GM12878 (cell line): Measurements from ENCODE around the gene UNC13B. TPM values are rescaled to one million over a fixed set of nuclear protein-coding genes. Genes with fewer than 3 reads are reported as not detected.

Experiments used
- ATAC-seq: fragments of 200-7000 bp; cut with Tn5 transposase; 3 replicates; pipeline ENCODE4 v1.9.1; 2020; ENCODE audit warnings: mild to moderate bottlenecking, moderate library complexity
- BruUV-seq: library from RNA; stranded (reverse); fragments of 400-500 nt; replicated peaks from 2 replicates; lab custom pipeline; 2021; lab: Mats Ljungman, UMichigan
- CTCF ChIA-PET: fragments of 300-600 bp; sonication (Branson Sonifier 250); formaldehyde crosslinking; extraction: SDS; loops from one replicate; lab custom pipeline; 2021; ENCODE audit warnings: inconsistent platforms; lab: Yijun Ruan, JAX
- POLR2A ChIA-PET: fragments of 350-600 bp; formaldehyde crosslinking; extraction: SDS; loops from one replicate; lab custom pipeline; 2021; ENCODE audit warnings: inconsistent platforms; lab: Charles Lee
- RAD21 ChIA-PET: fragments of 300-600 bp; sonication (Branson Sonifier 250); formaldehyde crosslinking; loops from one replicate; lab custom pipeline; 2023; ENCODE audit warnings: antibody characterized with exemption; ENCODE audit not compliant: unreplicated experiment; lab: Charles Lee
- SMC1A ChIA-PET: fragments of 300-600 bp; sonication (Branson Sonifier 250); formaldehyde crosslinking; loops from one replicate; lab custom pipeline; 2023; ENCODE audit not compliant: unreplicated experiment, uncharacterized antibody; lab: Charles Lee
- DNase-seq: peaks from one replicate; pipeline ENCODE4 v3.0.0-alpha.2; 2011; ENCODE audit warnings: low read depth, low spot score
- FAIRE-seq: peaks from 3 replicates; lab custom pipeline; 2011; peaks lifted over from hg19 to GRCh38; lab: Jason Lieb, UNC
- H2AFZ ChIP-seq: 2 replicates; pipeline ENCODE4 v1.6.0; 2011; ENCODE audit warnings: low read depth, low read length, control low read depth; ENCODE audit not compliant: control insufficient read depth
- H3K27ac ChIP-seq: 2 replicates; pipeline ENCODE4 v1.5.1; 2011; ENCODE audit warnings: control low read depth; ENCODE audit not compliant: control insufficient read depth, insufficient read depth
- H3K27me3 ChIP-seq, 2 experiments: replicated peaks in 1 of 2; 2 replicates each; pipeline versions ENCODE4 v1.6.0 to v1.6.1; 2011; ENCODE audit warnings: low read length in 1 of 2; ENCODE audit not compliant: control insufficient read depth in 2 of 2, insufficient read depth in 2 of 2
- H3K36me3 ChIP-seq, 2 experiments: 2 replicates each; pipeline ENCODE4 v1.5.1; 2011; ENCODE audit warnings: low read length in 1 of 2; ENCODE audit not compliant: control insufficient read depth in 2 of 2, insufficient read depth in 2 of 2
- H3K4me1 ChIP-seq: 2 replicates; pipeline ENCODE4 v1.6.1; 2011; ENCODE audit warnings: mild to moderate bottlenecking, low read length, moderate library complexity, mixed read lengths; ENCODE audit not compliant: control insufficient read depth, insufficient read depth
- H3K4me2 ChIP-seq: 2 replicates; pipeline ENCODE4 v1.6.0; 2011; ENCODE audit warnings: control low read depth; ENCODE audit not compliant: control insufficient read depth, insufficient read depth
- H3K4me3 ChIP-seq: fragments of 200-600 bp; sonication (generic); 2 replicates; pipeline ENCODE4 v1.5.1; 2016
- H3K79me2 ChIP-seq: 2 replicates; pipeline ENCODE4 v1.6.0; 2011; ENCODE audit warnings: low read length; ENCODE audit not compliant: control insufficient read depth, insufficient read depth
- H3K9ac ChIP-seq: 2 replicates; pipeline ENCODE4 v1.8.0; 2011; ENCODE audit warnings: low read length, control low read depth, mixed read lengths; ENCODE audit not compliant: control insufficient read depth, insufficient read depth
- H3K9me3 ChIP-seq: replicated peaks from 3 replicates; pipeline ENCODE4 v1.5.1; 2011; ENCODE audit warnings: mild to moderate bottlenecking, low read length; ENCODE audit not compliant: control insufficient read depth, insufficient read depth
- H4K20me1 ChIP-seq: 2 replicates; pipeline ENCODE4 v1.6.0; 2011; ENCODE audit not compliant: control insufficient read depth, insufficient read depth
- CBFB ChIP-seq: IDR thresholded peaks from 2 replicates; pipeline ENCODE4 v1.6.1; 2016; ENCODE audit warnings: antibody characterized with exemption, low read depth
- CHD4 ChIP-seq: fragments of 200-600 bp; sonication (generic); IDR thresholded peaks from 2 replicates; pipeline ENCODE4 v1.6.1; 2016; ENCODE audit warnings: mild to moderate bottlenecking
- FOXK2 ChIP-seq: fragments of 450-650 bp; IDR thresholded peaks from 2 replicates; pipeline ENCODE4 v1.6.1; 2017; ENCODE audit warnings: mild to moderate bottlenecking, moderate library complexity
- MTA3 ChIP-seq: IDR thresholded peaks from 2 replicates; pipeline ENCODE4 v1.6.1; 2012; ENCODE audit warnings: low read length, inconsistent platforms, borderline replicate concordance
- MXI1 ChIP-seq: fragments of 150-350 bp; IDR thresholded peaks from 2 replicates; pipeline ENCODE4 v1.6.1; 2011; ENCODE audit warnings: low read depth, mild to moderate bottlenecking, inconsistent platforms, low read length, improper control_type of control experiment
- POLR2A ChIP-seq: IDR thresholded peaks from 2 replicates; pipeline ENCODE4 v1.6.1; 2011; ENCODE audit warnings: low read depth, mild to moderate bottlenecking, low read length
- RFX5 ChIP-seq: IDR thresholded peaks from 2 replicates; pipeline ENCODE4 v1.6.1; 2011; ENCODE audit warnings: low read depth, low read length, improper control_type of control experiment
- SIN3A ChIP-seq: IDR thresholded peaks from 2 replicates; pipeline ENCODE4 v1.6.1; 2012; ENCODE audit warnings: low read depth, low read length, improper control_type of control experiment
- STAT3 ChIP-seq: IDR thresholded peaks from 2 replicates; pipeline ENCODE4 v1.6.1; 2011; ENCODE audit warnings: low read depth, low read length, improper control_type of control experiment
- SUPT20H ChIP-seq: IDR thresholded peaks from 2 replicates; pipeline ENCODE4 v1.6.1; 2011; ENCODE audit warnings: low read depth, mild to moderate bottlenecking, low read length, moderate library complexity, borderline replicate concordance; ENCODE audit not compliant: control insufficient read depth
- YY1 ChIP-seq: IDR thresholded peaks from 2 replicates; pipeline ENCODE4 v1.6.1; 2011; ENCODE audit warnings: low read depth, mild to moderate bottlenecking, low read length
- ZNF274 ChIP-seq: IDR thresholded peaks from one replicate; pipeline ENCODE4 v1.8.0; 2011; ENCODE audit not compliant: insufficient read length, insufficient read depth
- ZNF384 ChIP-seq: IDR thresholded peaks from 2 replicates; pipeline ENCODE4 v1.6.1; 2012; ENCODE audit warnings: low read depth, mild to moderate bottlenecking, low read length, improper control_type of control experiment, borderline replicate concordance
- ZZZ3 ChIP-seq: IDR thresholded peaks from 2 replicates; pipeline ENCODE4 v1.6.1; 2011; ENCODE audit warnings: low read depth; ENCODE audit not compliant: control insufficient read depth, insufficient read length
- WGBS: methylation state at CpG from one replicate; pipeline ENCODE4 v1.1.6; 2016; ENCODE audit warnings: low lambda C conversion rate; ENCODE audit not compliant: insufficient replicate concordance, insufficient coverage; ENCODE audit errors: missing lambda C conversion rate; 5-methylcytosine and 5-hydroxymethylcytosine counted together
- in situ Hi-C: fragments of 300-500 bp; cut with MboI; formaldehyde crosslinking; loops from 9 replicates; pipeline ENCODE4 v1.14.3; 2018; ENCODE audit warnings: mixed read lengths
- intact Hi-C: fragments of 100-400 bp; cut with micrococcal nuclease; formaldehyde crosslinking; loops from one replicate; pipeline ENCODE4 v1.14.2; 2022; ENCODE audit not compliant: unreplicated experiment
- polyA plus RNA-seq, 11 experiments: library from polyadenylated mRNA; depleted of rRNA in 4 of 11; unstranded in 6 of 11; stranded (reverse) in 5 of 11; fragments of >200 nt; fragmentation: Nextera tagmentation in 4 of 11; fragmentation: Illumina TruSeq in 1 of 11; extraction: Ambion mirVana in 4 of 11; extraction: Trizol in 1 of 11; gene quantifications; 1 replicate in 1 of 11; 2 replicates in 10 of 11; pipeline versions ENCODE4 v1.2.1 to v1.2.3, GENCODE V29; 2011 to 2016; ENCODE audit warnings: inconsistent platforms in 2 of 11, missing spikeins in 2 of 11, low read depth in 1 of 11
- total RNA-seq, 4 experiments: library from RNA; depleted of rRNA in 3 of 4; stranded (reverse); fragments of >200 nt in 3 of 4; fragmentation: Illumina TruSeq in 1 of 4; extraction: Trizol in 1 of 4; gene quantifications; 2 replicates each; pipeline versions ENCODE4 v1.2.1 to v1.2.3, GENCODE V29; 2013 to 2021

The UNC13B gene
- total and polyA plus RNA-seq, 10 of the 15 experiments (the other 5 are each of a cell fraction or from before 2014, with no cell fraction given), result under 0.01 to 0.42 (median 0.06) TPM; not detected in 4

- H3K4me3 ChIP-seq, result no peak overlapping the region
- SMC1A ChIA-PET, result no interaction called here
- DNase-seq (no peak), FAIRE-seq (no peak), ATAC-seq (no peak)
- RAD21 ChIA-PET, result interaction anchor here (0.6 kb wide), 1 partner anchor 339 kb away, joined by 3 read pairs; the partner anchor contains the start of gene RMRP
- H3K36me3 ChIP-seq, result no peaks in the 10 kb centered on the region
- H3K9ac ChIP-seq, result no peak overlapping the region
- no peak overlapping the region for H3K27ac ChIP-seq
- no peaks in the 10 kb centered on the region for H3K79me2 ChIP-seq
- in situ Hi-C loops (no loop called here), intact Hi-C loops (no loop called here)
- CTCF ChIA-PET, result interaction anchor here (1.3 kb wide), 1 partner anchor 160 kb away, joined by 3 read pairs; no protein-coding TSS in a partner anchor
- H3K4me1 ChIP-seq, result peaks cover 10% of the 10 kb centered on the region
- no peaks in the 10 kb centered on the region for H3K9me3 ChIP-seq
- H3K4me2 ChIP-seq, result no peak overlapping the region
- 27% methylated on average over 1 of the region's 1 CpG for WGBS
- POLR2A ChIA-PET, result no interaction called here
- H2AFZ ChIP-seq, result no peak overlapping the region
- no TSS peak for BruUV-seq
- no peaks in the 10 kb centered on the region for H3K27me3 ChIP-seq
- no peaks in the 10 kb centered on the region for H4K20me1 ChIP-seq
- TF ChIP-seq CBFB, result no peak
- no peak for TF ChIP-seq ZNF274
- TF ChIP-seq SUPT20H, result no peak
- TF ChIP-seq RFX5, result no peak
- TF ChIP-seq STAT3, result no peak
- no peak for TF ChIP-seq POLR2A
- TF ChIP-seq MTA3, result no peak
- no peak for TF ChIP-seq MXI1
- no peak for TF ChIP-seq FOXK2
- TF ChIP-seq ZZZ3, result no peak
- TF ChIP-seq SIN3A, result no peak
- TF ChIP-seq ZNF384, result no peak
- TF ChIP-seq CHD4, result no peak
- no peak for TF ChIP-seq YY1
Measured at GRCh38 chr9:35318741-35319140, 156.9 kb downstream of the UNC13B start.
